Fibroblast of lung (primary cell): ENCODE results near the gene IL1RAP.

Source experiments
- CTCF ChIP-seq, 2 donors: IDR thresholded peaks in 1 of 2; conservative IDR thresholded peaks in 1 of 2; 1 replicate in 1 of 2; 2 replicates in 1 of 2; pipeline ENCODE4 v1.5.1; 2011 to 2012; ENCODE audit warnings: low read length in 2 of 2, control low read depth in 1 of 2, inconsistent platforms in 1 of 2, low read depth in 1 of 2, mild to moderate bottlenecking in 1 of 2
- EZH2 ChIP-seq: IDR thresholded peaks from 2 replicates; pipeline ENCODE4 v1.5.1; 2012; ENCODE audit warnings: low read length, control low read depth, mild to moderate bottlenecking; ENCODE audit errors: missing control alignments

DNA sequence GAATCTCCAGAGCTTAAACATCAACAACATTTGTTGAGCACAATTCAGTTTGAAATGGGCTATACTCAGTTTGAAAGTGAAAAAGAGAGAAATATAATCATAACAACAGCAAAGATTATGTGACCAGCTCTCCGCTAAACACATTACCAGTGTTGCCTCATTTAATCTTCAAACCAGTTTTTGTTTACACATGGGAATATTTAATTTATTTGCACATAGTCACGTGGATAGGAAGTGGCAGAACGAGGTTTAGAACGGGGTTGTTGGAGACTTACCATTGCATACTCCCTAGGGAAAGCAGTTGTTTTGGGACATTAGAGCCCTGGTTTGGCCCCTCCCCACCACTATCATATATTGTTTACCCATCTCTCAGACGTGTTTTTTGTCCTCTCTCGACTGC is 77.2 kb downstream of the IL1RAP start:
- TF ChIP-seq CTCF (conservative IDR thresholded peaks at IDR 0.05 in 1 of 2, IDR thresholded peaks at IDR 0.05 in 1 of 2; ENCODE audit: low read depth in 1 of 2, low read length in 2 of 2) (no peak), EZH2 (no peak)
